GM13977 (cell line): ENCODE data around the gene HIKESHI.

Source experiments
- DNase-seq: peaks from one replicate; pipeline ENCODE4 v3.0.0; 2012; ENCODE audit warnings: low spot score
- CTCF ChIP-seq: IDR thresholded peaks from 2 replicates; pipeline ENCODE4 v1.5.1; 2012; ENCODE audit warnings: mild to moderate bottlenecking, control low read depth; ENCODE audit not compliant: insufficient read depth; ENCODE audit errors: extremely low read depth, missing control alignments
- in situ Hi-C: fragments of 300-500 bp; cut with MboI; formaldehyde crosslinking; loops from one replicate; pipeline ENCODE4 v1.12.0; 2022; ENCODE audit warnings: low sequenced_read_pairs, low pct_unique_long_range_greater_than_20kb, mixed read lengths, inconsistent platforms; ENCODE audit not compliant: unreplicated experiment

HIKESHI gene

GRCh38 chr11:86302092-86302793 lies at the start of gene HIKESHI:
Gene HIKESHI (plus strand): TSS chr11:86302240. CDS start chr11:86302449, 209 bp downstream.
- no peak for TF ChIP-seq CTCF
- DNase-seq = peak; percentile 79
- in situ Hi-C loops = no loop called here

- peak; percentile 24 for DNase-seq
- in situ Hi-C loops = no loop called here
- no peak for TF ChIP-seq CTCF
Observed at GRCh38 chr11:86255896-86256295, 46.1 kb upstream of the HIKESHI start.

- TF ChIP-seq CTCF = no peak
- in situ Hi-C loops = no loop called here
- no peak for DNase-seq
Observed at GRCh38 chr11:86256608-86257007, 45.4 kb upstream of the HIKESHI start.

GRCh38 chr11:86257446-86257845 lies 44.6 kb upstream of the HIKESHI start:
- no peak for TF ChIP-seq CTCF
- no peak for DNase-seq
- in situ Hi-C loops = no loop called here

- no peak for TF ChIP-seq CTCF
- no peak for DNase-seq
- in situ Hi-C loops = no loop called here
Observed at GRCh38 chr11:86259730-86260129, 42.3 kb upstream of the HIKESHI start.

- no peak for DNase-seq
- TF ChIP-seq CTCF = no peak
- in situ Hi-C loops = no loop called here
Observed at GRCh38 chr11:86261328-86261727, 40.7 kb upstream of the HIKESHI start.
